HG03565 (cell line): ENCODE measurements around the gene DGCR8.

Source experiments
- ATAC-seq: cut with Tn5 transposase; IDR thresholded peaks from one replicate; pipeline ENCODE4 v1.9.1; 2021; ENCODE audit warnings: mild to moderate bottlenecking, moderate library complexity; ENCODE audit not compliant: unreplicated experiment

DGCR8 gene

DNA sequence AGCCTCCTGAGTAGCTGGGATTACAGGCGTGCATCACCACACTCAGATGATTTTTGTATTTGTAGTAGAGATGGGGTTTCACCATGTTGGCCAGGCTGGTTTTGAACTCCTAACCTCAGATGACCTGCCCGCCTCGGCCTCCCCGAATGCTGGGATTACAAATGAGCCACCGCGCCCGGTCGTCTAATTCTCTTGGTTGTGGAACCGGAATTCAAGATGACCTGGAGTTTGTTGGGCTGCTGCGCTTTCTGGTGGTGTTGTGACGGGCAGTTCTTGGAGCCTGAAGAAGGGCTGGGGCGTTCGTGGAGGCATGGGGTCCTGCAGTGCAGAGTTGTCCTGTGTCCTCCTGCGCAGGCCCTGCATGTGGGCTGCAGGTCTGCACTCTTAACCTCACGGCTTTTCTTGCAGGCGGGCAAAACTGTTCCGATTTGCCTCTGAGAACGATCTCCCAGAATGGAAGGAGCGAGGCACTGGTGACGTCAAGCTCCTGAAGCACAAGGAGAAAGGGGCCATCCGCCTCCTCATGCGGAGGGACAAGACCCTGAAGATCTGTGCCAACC lies 41.9 kb downstream of the DGCR8 start:
- no peak for ATAC-seq

DNA sequence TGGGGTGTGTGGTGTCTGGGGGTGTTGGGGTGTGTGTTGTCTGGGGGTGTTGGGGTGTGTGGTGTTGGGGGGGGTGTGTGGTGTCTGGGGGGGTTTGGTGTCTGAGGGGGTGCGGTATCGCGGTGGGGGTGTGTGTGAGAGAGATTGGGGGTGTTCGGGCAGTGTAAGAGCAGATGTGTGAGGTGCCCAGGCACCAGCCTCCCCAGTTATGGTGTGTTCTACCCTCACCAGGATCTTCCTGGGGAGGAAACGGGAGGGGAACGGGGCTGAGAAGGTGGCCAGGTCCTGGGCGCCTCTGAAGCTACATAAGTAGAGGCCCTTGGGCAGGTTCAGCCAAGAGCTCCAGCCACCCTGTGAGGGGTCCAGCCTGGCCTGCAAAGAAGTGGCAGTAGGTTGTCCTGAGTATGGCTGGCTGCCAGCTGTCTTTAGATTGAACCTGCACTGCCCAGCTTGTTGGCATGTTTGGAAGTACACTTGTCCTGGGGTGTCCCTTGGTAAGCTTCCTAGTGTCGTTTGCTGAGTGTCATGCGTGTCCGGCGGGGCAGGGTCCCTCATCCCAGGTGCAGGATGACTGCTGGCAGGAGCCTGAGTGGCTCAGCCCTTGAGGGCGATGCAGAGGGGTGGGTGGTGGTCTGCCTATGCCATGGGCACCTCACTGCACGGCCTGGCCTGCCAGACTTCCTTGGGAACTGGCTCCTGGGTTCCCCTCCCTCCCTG lies 43.5 kb downstream of the DGCR8 start:
- no peak for ATAC-seq

DNA sequence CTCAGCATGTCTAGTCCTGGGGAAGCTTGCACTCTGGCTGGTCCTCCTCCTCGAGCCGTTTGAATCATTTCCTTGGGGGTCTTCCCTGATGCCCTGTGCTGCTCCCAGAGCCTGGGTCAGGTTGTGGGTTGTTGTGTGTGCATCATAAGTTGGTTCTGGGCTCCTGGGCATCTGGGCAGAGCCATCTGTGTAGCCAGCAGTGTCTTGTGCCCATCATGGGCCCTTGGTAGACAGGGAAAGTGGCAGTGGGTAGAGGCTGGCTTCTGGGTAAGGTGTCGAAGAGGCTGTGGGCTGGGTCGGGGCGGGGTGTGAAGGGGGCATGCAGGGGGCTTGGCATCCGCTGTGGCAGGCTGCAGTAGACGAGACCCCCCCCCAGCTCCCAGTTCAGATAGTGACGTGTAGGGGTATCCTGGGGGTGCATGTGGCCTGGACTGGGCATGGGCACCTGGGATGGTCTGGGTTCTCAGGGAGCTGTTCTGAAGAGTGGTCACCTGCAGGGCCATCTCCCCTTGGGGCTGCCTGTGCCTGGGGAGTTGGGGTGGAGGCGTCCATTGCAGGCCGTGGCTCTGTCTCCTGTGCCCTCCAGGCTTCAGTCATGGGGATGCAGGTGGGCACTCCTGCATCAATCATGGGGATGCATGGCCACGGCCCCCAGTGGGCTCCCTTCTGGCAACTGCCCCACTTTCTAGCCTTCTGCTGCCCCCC lies 44.2 kb downstream of the DGCR8 start:
- ATAC-seq = no peak

GRCh38 chr22:20125201-20126174 lies 45.4 kb downstream of the DGCR8 start:
- no peak for ATAC-seq

GRCh38 chr22:20126284-20127029 lies 46.4 kb downstream of the DGCR8 start:
- no peak for ATAC-seq

GRCh38 chr22:20127318-20127868 lies 47.4 kb downstream of the DGCR8 start:
- ATAC-seq = no peak

DNA sequence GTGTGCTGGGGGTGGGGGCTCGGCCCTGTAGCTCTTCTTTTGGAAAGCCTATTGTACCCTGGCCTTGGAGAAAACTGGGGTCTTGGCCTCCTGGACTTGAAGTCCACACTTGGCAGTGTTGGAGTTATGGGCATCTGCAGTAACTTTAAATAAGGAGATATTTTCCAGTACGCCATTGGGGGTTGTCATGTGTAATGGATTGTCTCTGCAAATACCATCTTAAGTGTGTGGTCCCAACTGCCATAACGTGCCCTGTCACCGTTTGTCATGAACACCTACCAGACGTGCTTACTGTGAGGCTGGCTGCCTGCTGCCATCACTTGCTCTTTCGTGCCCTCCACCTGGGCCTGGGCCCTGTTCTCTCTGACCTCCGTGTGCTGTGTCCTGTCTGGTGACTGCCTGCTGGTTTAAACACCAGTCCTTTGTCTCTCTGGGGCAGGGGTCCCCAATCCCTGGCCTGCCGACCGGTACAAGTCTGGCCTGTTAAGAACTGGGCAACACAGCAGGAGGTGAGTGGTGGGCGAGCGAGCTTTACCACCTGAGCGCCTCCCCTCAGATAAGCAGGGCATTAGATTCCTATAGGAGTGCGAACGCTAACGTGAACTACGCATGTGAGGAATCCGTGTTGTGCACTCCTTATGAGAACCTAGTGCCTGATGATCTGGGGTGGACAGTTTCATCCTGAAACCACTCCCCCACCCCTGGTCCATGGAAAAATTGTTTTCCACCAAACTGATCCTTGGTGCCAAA lies 48.0 kb downstream of the DGCR8 start:
- ATAC-seq = no peak

- no peak for ATAC-seq
Measured at GRCh38 chr22:20128619-20128901, 48.5 kb downstream of the DGCR8 start.

DNA sequence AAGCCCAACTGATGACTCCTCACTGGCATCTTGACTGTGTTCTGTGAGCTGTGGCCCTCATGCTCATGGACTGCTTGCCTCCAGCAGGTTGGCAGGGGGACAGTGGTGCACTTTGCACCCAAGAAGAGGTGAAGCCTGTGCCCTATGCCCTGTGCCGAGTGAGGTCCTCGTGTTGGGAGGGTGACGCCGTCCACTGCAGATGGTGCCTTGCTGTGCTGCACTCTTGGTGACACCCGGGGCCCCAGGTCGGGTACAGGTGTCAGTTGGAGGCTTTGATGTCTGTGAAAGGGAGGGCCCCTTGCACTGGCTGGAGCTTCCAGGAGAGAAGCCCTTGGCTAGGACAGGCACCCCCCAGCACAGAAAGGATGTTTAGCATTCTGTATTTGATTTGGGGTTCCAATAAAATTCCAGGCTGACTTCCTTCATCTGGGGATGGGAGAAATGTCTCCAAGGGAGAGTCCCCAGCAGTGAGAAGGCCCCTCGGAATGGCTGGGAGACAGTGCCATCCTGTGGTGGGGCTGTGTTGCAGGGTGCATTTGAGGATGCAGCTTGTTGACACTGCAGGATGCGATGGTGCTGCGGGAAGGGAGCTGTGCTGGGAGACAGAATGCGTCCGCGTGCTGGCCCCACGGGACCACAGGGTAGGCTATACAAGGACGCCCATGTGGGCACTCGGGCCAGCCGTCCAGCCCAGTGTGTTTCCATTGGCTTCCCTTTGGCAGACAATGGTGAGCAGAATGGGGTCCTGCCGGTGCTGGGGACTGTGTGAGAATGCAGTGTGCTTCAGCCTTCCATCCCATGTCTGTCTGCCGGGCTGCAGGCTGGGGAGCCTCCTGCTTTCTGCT lies 49.1 kb downstream of the DGCR8 start:
- no peak for ATAC-seq

- ATAC-seq = no peak
Measured at GRCh38 chr22:20129747-20130014, 49.6 kb downstream of the DGCR8 start.

DNA sequence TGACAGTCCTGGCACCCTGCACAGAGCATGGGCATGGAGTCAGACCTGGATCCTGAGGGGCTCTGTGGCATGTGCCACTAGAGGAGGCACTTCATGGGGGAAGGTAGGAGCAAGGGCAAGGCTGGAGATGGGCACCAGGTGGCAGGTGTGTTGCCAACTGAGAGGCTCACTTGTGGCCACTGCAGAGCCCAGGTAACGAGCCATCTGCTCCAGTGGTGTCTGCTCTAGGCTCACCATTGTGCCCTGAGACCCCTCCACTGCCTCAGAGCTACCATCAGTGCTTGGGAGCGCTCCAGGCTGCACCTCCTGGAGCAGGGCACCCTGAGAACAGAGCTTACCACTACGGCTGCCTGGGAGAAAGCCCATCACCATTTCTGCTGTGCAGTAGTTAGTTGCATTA lies 50.3 kb downstream of the DGCR8 start:
- ATAC-seq = no peak

DNA sequence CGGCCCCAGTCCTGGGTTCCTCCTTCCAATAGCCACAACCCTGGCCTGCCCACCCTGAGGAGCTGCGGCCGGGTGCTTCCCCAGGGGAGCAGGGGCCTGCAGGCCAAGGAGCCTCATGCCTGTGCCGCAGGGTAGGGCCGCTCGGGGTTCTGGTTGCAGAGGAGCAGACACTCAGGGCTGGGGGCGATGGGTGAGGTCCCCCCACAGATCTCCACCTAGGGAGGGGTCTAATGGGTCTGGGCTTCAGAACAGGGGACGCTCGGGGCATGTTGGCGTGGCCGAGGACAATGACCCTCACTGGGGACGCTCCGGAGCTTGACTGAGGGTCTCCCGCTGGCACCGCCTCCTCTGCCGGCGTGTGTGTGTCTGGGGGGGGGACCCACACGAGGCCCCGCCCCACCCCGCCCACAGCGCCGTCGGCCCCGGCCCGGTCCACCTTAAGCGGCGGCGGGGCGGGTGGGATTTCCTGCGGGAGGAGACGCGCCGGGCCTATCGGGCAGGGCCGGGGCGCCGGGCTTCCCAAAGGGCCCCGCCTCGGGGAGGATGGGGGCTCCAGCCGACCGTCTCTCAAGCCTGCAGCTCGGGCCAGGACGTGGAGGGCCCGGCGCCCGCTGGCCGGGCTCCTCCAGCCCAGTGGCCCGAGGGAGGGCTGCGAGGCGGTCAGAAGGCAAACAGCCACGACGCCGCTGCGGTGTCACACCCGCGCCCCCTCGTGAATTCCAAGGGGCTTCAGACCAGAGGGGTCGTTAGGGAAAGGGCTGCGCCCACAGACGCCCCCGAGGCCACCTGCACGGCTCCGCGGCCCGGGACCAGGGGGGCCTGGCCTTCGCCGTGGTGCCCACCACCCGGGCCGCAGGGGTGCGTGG lies 50.9 kb downstream of the DGCR8 start:
- no peak for ATAC-seq

GRCh38 chr22:20131597-20131858 lies 51.5 kb downstream of the DGCR8 start, which contains the start of gene ZDHHC8:
Gene ZDHHC8, plus strand, starts transcription at chr22:20131804. Its CDS starts 144 bp downstream, at chr22:20131948.
- no peak for ATAC-seq

- no peak for ATAC-seq
Measured at GRCh38 chr22:20131859-20132685, 52.0 kb downstream of the DGCR8 start.

- no peak for ATAC-seq
Measured at GRCh38 chr22:20132686-20133246, 52.7 kb downstream of the DGCR8 start.

- no peak for ATAC-seq
Measured at GRCh38 chr22:20133930-20134549, 54.0 kb downstream of the DGCR8 start.

DNA sequence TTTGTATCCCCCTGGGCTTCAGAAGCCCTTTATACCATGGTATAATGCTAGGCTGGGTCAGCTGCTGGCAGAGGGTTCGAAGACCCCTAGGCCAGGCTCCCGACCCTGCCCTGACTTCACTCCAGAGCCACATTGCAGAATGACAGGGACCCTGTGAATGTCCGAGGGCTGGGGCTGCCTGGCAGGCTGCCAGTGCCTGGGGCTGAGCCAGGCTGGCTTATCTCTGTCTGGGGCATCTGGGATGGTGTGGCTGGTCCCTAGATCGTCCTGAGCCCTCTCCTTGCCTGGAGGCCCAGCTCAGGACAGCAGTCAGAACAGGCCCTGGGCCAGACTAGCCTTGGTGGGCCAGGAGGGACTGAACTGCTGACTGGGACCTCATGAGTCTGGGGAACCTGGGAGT lies 55.2 kb downstream of the DGCR8 start:
- no peak for ATAC-seq
